Measurements from ENCODE around the gene DICER1.

The DICER1 gene

DNA sequence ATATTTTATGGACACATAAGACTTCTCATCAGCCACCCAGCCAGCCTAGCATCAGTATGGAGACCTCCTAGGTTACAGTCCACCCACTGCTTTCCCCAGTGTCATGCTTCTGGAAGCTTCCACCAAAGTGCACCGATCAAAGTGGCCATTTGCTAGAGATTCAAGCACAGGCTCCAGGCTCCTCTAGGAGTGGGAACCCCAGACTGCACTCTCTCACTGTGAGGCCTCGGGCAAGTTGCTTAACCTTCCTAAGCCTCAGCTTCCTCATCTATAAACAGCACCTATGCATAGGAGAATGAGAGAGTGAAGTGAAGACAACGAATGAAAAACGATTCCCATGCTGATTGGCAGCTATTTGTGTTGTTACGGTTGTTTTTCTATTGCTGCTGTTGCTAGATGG, 94.4 kb downstream of the DICER1 start:
- TF ChIP-seq, protein P1, sequence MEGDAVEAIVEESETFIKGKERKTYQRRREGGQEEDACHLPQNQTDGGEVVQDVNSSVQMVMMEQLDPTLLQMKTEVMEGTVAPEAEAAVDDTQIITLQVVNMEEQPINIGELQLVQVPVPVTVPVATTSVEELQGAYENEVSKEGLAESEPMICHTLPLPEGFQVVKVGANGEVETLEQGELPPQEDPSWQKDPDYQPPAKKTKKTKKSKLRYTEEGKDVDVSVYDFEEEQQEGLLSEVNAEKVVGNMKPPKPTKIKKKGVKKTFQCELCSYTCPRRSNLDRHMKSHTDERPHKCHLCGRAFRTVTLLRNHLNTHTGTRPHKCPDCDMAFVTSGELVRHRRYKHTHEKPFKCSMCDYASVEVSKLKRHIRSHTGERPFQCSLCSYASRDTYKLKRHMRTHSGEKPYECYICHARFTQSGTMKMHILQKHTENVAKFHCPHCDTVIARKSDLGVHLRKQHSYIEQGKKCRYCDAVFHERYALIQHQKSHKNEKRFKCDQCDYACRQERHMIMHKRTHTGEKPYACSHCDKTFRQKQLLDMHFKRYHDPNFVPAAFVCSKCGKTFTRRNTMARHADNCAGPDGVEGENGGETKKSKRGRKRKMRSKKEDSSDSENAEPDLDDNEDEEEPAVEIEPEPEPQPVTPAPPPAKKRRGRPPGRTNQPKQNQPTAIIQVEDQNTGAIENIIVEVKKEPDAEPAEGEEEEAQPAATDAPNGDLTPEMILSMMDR (IDR thresholded peaks at IDR 0.05; ENCODE audit: low read depth, low read length), result no peak
- in situ Hi-C loops (cut with HindIII; ENCODE audit: low sequenced_read_pairs), result no loop called here
- DNase-seq (ENCODE audit: low read depth, low spot score), result no peak
- H3K4me3 ChIP-seq (ENCODE audit: low read depth, low read length), result no peak overlapping the region

DNA sequence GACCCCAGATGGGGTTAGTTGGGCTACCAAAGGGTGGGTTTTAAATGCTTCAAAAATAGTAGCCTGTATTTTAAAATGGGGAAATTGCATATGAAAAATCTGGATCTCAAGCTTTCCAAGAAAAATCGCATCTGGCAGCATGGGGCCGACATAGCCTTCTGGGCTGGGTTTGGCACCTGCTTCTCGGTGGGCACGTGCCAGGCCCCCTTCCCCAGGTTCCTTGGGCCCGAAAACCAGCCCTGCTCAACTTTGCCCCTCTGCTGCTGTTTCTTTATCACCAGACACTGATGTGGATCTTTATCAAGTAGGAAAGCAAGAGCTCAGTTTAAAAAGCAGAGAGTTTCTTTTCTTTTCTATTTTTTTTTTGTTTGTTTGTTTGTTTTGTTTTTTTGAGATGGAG, 95.1 kb downstream of the DICER1 start:
- no peak overlapping the region for H3K4me3 ChIP-seq (ENCODE audit: low read depth, low read length)
- in situ Hi-C loops (cut with HindIII; ENCODE audit: low sequenced_read_pairs), result no loop called here
- DNase-seq (ENCODE audit: low read depth, low spot score), result no peak
- TF ChIP-seq, protein P1 (IDR thresholded peaks at IDR 0.05; ENCODE audit: low read depth, low read length), result no peak

DNA sequence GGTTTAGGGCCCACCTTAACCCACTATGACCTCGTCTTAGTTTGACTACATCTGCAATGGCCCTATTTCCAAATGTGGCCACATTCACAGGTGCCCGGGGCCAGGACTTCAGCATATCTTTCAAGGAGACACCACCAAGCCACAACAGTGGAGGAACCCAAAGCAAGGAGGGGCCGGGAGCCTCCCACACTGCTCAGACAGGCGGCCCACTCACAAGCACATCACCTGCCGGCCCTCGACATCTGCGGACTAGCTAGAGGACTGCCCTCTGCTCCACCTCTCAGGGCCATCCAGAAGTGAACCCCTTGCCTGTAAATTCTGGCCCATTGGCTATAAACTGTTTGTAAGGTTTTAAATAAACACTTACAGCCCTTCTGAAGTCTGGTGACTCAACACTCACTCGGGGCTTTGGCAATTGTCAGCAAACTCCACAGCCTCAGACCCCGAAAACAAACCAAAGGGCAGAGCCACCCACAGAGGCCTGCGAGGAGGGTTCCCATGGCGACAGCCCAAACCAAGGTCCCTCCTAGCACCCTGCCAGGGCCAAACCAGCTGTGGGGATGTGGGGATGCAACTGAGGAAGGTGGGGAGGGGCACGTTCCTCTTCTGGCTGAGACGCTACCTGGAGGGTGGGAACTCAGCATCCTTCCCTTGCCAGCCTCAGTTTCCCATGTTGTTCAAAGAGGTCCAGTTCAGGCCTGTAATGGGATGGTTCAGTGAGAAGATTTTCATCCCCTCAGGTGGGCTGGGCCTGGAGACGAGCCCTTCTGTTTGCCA, 95.8 kb downstream of the DICER1 start:
- TF ChIP-seq, protein P1 (IDR thresholded peaks at IDR 0.05; ENCODE audit: low read depth, low read length), result no peak
- in situ Hi-C loops (cut with HindIII; ENCODE audit: low sequenced_read_pairs), result no loop called here
- no peak overlapping the region for H3K4me3 ChIP-seq (ENCODE audit: low read depth, low read length)
- DNase-seq (ENCODE audit: low read depth, low spot score), result no peak

DNA sequence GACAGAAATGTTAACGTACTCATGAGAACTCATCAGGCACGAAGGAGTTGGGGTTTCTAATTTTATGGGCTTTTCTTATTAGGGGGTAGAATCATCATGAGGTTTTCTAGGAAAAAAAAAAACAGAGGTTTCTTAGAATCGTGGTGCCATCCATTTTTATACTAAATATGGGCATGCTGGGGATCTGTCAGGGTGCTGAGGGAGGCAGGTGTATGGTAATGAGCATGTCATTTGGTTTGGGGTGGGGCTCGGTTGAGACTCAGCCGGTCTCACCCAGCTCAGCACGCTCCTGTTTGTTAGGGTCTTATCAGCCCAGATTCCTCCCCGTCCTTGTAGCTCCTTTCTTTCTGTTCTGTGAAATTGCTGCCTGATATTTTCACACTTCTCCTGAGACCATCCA, 98.2 kb downstream of the DICER1 start:
- TF ChIP-seq, protein P1 (IDR thresholded peaks at IDR 0.05; ENCODE audit: low read depth, low read length), result no peak
- in situ Hi-C loops (cut with HindIII; ENCODE audit: low sequenced_read_pairs), result no loop called here
- no peak overlapping the region for H3K4me3 ChIP-seq (ENCODE audit: low read depth, low read length)
- DNase-seq (ENCODE audit: low read depth, low spot score), result no peak

DNA sequence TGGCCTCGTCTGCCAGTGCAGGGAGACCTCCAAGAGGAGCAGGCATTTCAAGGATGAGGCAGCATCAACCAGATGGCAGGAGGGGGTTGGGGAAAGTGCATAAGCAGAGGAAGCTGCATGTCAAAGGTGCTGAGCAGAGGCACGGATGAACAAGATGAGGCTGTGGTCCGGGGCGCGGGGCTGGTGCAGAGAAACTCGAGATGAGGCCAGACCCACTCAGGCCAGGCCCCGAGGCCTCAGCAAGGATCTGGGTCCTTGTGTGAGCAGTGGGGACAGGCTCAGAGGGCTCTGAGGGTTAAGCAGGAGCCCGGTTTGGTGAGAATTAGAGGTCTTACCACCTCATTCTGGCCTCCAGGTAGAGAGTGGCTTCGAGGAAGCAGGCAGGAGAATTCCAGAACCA, 98.8 kb downstream of the DICER1 start:
- no peak for DNase-seq (ENCODE audit: low read depth, low spot score)
- in situ Hi-C loops (cut with HindIII; ENCODE audit: low sequenced_read_pairs), result no loop called here
- TF ChIP-seq, protein P1 (IDR thresholded peaks at IDR 0.05; ENCODE audit: low read depth, low read length), result no peak
- no peak overlapping the region for H3K4me3 ChIP-seq (ENCODE audit: low read depth, low read length)

DNA sequence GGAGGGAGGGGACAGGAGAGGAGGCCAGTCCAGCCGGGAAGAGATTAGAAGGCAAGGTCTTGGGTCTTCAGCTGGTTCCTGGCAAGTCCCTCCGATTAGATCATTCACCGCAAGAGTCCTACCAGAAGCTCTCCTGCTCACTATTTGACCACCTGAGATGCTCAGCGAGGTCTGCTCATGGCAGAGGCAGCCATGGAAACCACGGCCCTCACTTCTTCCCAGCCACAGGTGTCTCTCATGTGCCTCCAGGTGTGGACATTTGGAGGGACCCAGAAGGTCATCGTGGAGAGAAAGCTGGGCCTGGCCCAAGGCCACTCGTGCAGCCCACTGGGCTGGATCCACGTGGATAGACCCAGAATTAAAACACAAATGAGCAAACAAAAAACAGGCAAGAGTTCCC, 99.5 kb downstream of the DICER1 start:
- in situ Hi-C loops (cut with HindIII; ENCODE audit: low sequenced_read_pairs), result no loop called here
- no peak overlapping the region for H3K4me3 ChIP-seq (ENCODE audit: low read depth, low read length)
- TF ChIP-seq, protein P1 (IDR thresholded peaks at IDR 0.05; ENCODE audit: low read depth, low read length), result no peak

More for the DNA sequence above, 99.5 kb downstream of the DICER1 start:
- DNase-seq (ENCODE audit: low read depth, low spot score), result no peak

Measured in astrocyte of the spinal cord (primary cell).